Activated CD8-positive, alpha-beta T cell treated with anti-CD3 and anti-CD28 coated beads for 36 hours (primary cell): ENCODE results near the gene NEK1. TPM values are rescaled to one million over a fixed set of nuclear protein-coding genes. Genes with fewer than 3 reads are reported as not detected.

ENCODE experiments used
- ATAC-seq: fragments of 200-7000 bp; cut with Tn5 transposase; one replicate; pipeline ENCODE4 v1.10.0; 2021; ENCODE audit warnings: mild to moderate bottlenecking, moderate library complexity
- CTCF ChIA-PET: fragments of 350-600 bp; sonication (Branson Sonifier 250); formaldehyde crosslinking; loops from one replicate; lab custom pipeline; 2021; ENCODE audit warnings: antibody characterized with exemption; lab: Charles Lee
- POLR2A ChIA-PET: fragments of 350-600 bp; sonication (Branson Sonifier 250); formaldehyde crosslinking; loops from one replicate; lab custom pipeline; 2021; ENCODE audit warnings: antibody characterized with exemption; lab: Charles Lee
- DNase-seq: peaks from one replicate; pipeline ENCODE4 v3.0.0-alpha.2; 2020
- H3K27ac Mint-ChIP-seq: one replicate; pipeline ENCODE4 v1.8.0; 2021; ENCODE audit warnings: mild to moderate bottlenecking, mixed read lengths
- H3K27me3 Mint-ChIP-seq: one replicate; pipeline ENCODE4 v1.8.0; 2021; ENCODE audit warnings: mixed read lengths
- H3K36me3 Mint-ChIP-seq: one replicate; pipeline ENCODE4 v1.8.0; 2021; ENCODE audit warnings: low read depth, mixed read lengths
- H3K4me1 Mint-ChIP-seq: one replicate; pipeline ENCODE4 v1.8.0; 2021; ENCODE audit warnings: low read depth, mixed read lengths
- H3K4me3 Mint-ChIP-seq: one replicate; pipeline ENCODE4 v1.8.0; 2021; ENCODE audit warnings: mild to moderate bottlenecking, moderate library complexity, mixed read lengths
- H3K9me3 Mint-ChIP-seq: one replicate; pipeline ENCODE4 v1.8.0; 2021; ENCODE audit warnings: mixed read lengths
- intact Hi-C: fragments of 100-400 bp; cut with micrococcal nuclease; formaldehyde crosslinking; loops from one replicate; pipeline ENCODE4 v1.10.0; 2022
- total RNA-seq, 2 experiments: library from RNA; stranded (reverse); gene quantifications; one replicate each; pipeline ENCODE4 v1.2.3, GENCODE V29; 2021
- TF ChIP-seq, protein P1 (sequence below): fragments of 200-600 bp; IDR thresholded peaks from one replicate; pipeline ENCODE4 v1.8.0; 2022; ENCODE audit warnings: antibody characterized with exemption, mild to moderate bottlenecking

Gene NEK1
- total RNA-seq, 2 experiments from 2014 or later = 12.0 to 13.6 TPM

DNA sequence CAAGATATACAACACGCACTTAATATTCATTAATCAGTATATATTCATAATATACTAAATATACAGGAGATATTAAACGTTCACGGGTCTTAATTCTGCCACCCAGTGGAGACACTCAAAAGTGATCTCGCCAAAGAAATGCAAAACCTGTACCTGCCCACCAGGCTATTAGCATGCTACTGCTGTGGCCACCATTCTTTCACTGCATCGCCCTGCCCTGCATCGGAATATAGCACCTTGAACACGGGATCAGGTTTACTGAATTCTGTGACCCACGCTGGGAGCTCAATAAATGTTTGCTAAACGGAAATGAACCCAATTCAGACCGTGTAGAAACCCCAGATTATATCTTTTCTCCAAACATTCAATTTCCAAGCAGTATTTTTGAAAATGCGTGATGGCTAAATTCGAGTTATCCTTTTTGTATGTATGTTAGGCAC is 7.2 kb upstream of the NEK1 start:
- Mint-ChIP-seq H3K9me3 (no peaks in the 10 kb centered on the region), H3K4me3 (peak overlapping the region; percentile 99), H3K27me3 (no peaks in the 10 kb centered on the region), H3K36me3 (no peaks in the 10 kb centered on the region), H3K4me1 (peaks cover 55% of the 10 kb centered on the region), H3K27ac (peak overlapping the region; percentile 100)
- DNase-seq (peak; percentile 67), ATAC-seq (peak; percentile 42)
- ChIA-PET CTCF (interaction anchor here (1.2 to 4.2 kb wide), 5 partner anchors 9 to 41 kb away, joined by 3 to 31 read pairs (median 6); no protein-coding TSS in a partner anchor), POLR2A (interaction anchor here (1.2 to 1.9 kb wide), 5 partner anchors 9 to 89 kb away, joined by 3 to 15 read pairs (median 6); partner anchors contain the start of gene NEK1)
- intact Hi-C loops = loop anchor here (5.0 to 10.0 kb wide), 2 partner anchors 138 to 405 kb away; partner anchors contain the start of genes HPF1 and MFAP3L
- TF ChIP-seq, protein P1, sequence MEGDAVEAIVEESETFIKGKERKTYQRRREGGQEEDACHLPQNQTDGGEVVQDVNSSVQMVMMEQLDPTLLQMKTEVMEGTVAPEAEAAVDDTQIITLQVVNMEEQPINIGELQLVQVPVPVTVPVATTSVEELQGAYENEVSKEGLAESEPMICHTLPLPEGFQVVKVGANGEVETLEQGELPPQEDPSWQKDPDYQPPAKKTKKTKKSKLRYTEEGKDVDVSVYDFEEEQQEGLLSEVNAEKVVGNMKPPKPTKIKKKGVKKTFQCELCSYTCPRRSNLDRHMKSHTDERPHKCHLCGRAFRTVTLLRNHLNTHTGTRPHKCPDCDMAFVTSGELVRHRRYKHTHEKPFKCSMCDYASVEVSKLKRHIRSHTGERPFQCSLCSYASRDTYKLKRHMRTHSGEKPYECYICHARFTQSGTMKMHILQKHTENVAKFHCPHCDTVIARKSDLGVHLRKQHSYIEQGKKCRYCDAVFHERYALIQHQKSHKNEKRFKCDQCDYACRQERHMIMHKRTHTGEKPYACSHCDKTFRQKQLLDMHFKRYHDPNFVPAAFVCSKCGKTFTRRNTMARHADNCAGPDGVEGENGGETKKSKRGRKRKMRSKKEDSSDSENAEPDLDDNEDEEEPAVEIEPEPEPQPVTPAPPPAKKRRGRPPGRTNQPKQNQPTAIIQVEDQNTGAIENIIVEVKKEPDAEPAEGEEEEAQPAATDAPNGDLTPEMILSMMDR = peak; percentile 71

DNA sequence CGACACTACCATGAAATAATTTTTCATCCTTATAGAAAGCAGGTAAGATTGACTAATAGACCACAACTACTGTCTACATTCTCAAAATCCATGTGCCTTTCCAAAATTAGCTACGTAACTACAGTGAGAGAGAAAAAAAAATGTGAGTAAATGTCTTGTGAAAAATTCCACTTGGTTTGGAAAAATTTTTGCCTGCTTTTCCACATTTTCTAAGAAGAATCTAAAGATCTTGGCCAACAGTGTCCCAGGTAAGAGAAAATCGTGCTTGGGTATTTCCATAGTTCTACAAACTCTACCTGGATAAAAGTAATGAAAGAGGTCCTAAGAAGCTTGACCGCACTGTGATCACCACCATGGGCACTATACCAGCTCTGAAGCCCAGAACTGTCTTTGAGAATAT is 6.6 kb upstream of the NEK1 start:
- Mint-ChIP-seq H3K4me3 (peak overlapping the region; percentile 99), H3K9me3 (no peaks in the 10 kb centered on the region), H3K36me3 (no peaks in the 10 kb centered on the region), H3K4me1 (peaks cover 55% of the 10 kb centered on the region), H3K27ac (peak overlapping the region; percentile 100), H3K27me3 (no peaks in the 10 kb centered on the region)
- DNase-seq (no peak), ATAC-seq (no peak)
- TF ChIP-seq, protein P1 = no peak
- ChIA-PET CTCF (interaction anchor here (1.2 to 4.2 kb wide), 5 partner anchors 8 to 42 kb away, joined by 3 to 31 read pairs (median 6); no protein-coding TSS in a partner anchor), POLR2A (interaction anchor here (1.4 to 1.9 kb wide), 3 partner anchors 8 to 89 kb away, joined by 3 to 15 read pairs (median 12); partner anchors contain the start of gene NEK1)
- intact Hi-C loops = loop anchor here (5.0 to 10.0 kb wide), 2 partner anchors 138 to 406 kb away; partner anchors contain the start of genes HPF1 and MFAP3L

GRCh38 chr4:169618286-169618685 is 5.9 kb upstream of the NEK1 start:
- H3K27ac Mint-ChIP-seq = peak overlapping the region; percentile 100
- DNase-seq (no peak), ATAC-seq (no peak)
- intact Hi-C loops = loop anchor here (5.0 to 10.0 kb wide), 2 partner anchors 139 to 407 kb away; partner anchors contain the start of genes HPF1 and MFAP3L
- peak overlapping the region; percentile 99 for H3K4me3 Mint-ChIP-seq
- CTCF ChIA-PET = interaction anchor here (1.2 to 4.2 kb wide), 2 partner anchors 10 to 42 kb away, joined by 3 to 31 read pairs; no protein-coding TSS in a partner anchor
- no peaks in the 10 kb centered on the region for H3K36me3 Mint-ChIP-seq
- H3K27me3 Mint-ChIP-seq = no peaks in the 10 kb centered on the region
- TF ChIP-seq, protein P1 = no peak
- POLR2A ChIA-PET = no interaction called here
- peaks cover 53% of the 10 kb centered on the region for H3K4me1 Mint-ChIP-seq
- no peaks in the 10 kb centered on the region for H3K9me3 Mint-ChIP-seq

DNA sequence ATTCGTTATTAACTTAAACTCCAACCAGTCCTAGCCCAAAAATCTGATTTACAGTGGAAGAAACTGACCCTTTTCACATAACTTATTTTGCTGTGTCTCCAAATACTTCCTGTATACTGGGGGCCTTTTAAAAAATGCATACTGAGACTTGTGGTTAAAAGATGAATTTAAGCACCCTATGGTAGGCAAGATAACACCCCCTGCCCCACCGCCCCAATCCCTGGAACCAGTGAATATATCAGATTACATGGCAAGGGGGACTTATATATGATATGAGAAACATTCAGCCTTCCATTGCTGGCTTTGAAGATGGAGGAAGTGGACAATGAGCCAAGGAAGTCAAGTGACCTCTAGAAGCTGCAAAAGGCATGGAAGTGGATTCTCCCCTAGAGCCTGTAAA is 4.9 kb upstream of the NEK1 start:
- Mint-ChIP-seq H3K9me3 (no peaks in the 10 kb centered on the region), H3K4me1 (peaks cover 49% of the 10 kb centered on the region), H3K4me3 (no peak overlapping the region), H3K27me3 (no peaks in the 10 kb centered on the region), H3K36me3 (no peaks in the 10 kb centered on the region), H3K27ac (peak overlapping the region; percentile 47)
- intact Hi-C loops = loop anchor here (5.0 to 10.0 kb wide), 2 partner anchors 140 to 407 kb away; partner anchors contain the start of genes HPF1 and MFAP3L
- ATAC-seq (no peak), DNase-seq (no peak)
- TF ChIP-seq, protein P1 = no peak
- ChIA-PET POLR2A (interaction anchor here (0.6 kb wide), 1 partner anchor 43 kb away, joined by 3 read pairs; no protein-coding TSS in a partner anchor), CTCF (no interaction called here)

GRCh38 chr4:169616846-169617245 is 4.5 kb upstream of the NEK1 start:
- intact Hi-C loops = loop anchor here (5.0 to 10.0 kb wide), 2 partner anchors 140 to 408 kb away; partner anchors contain the start of genes HPF1 and MFAP3L
- TF ChIP-seq, protein P1 = no peak
- Mint-ChIP-seq H3K4me3 (no peak overlapping the region), H3K27me3 (no peaks in the 10 kb centered on the region), H3K27ac (peak overlapping the region; percentile 47), H3K4me1 (peaks cover 46% of the 10 kb centered on the region), H3K36me3 (no peaks in the 10 kb centered on the region), H3K9me3 (no peaks in the 10 kb centered on the region)
- DNase-seq (no peak), ATAC-seq (no peak)
- POLR2A ChIA-PET = interaction anchor here (0.6 to 1.1 kb wide), 2 partner anchors 43 to 149 kb away, joined by 3 read pairs; no protein-coding TSS in a partner anchor
- CTCF ChIA-PET = no interaction called here
